IMR-90 (cell line): ENCODE data around the gene PUM2.

Experiments
- BHLHE40 ChIP-seq: fragments of 150-350 bp; IDR thresholded peaks from 2 replicates; pipeline ENCODE4 v1.6.1; 2016; ENCODE audit warnings: mild to moderate bottlenecking, low read depth, low read length
- CTCF ChIP-seq: conservative IDR thresholded peaks from 2 replicates; pipeline ENCODE4 v1.5.1; 2012; ENCODE audit warnings: mild to moderate bottlenecking, low read depth, low read length, improper control_type of control experiment
- POLR2A ChIP-seq: IDR thresholded peaks from 2 replicates; pipeline ENCODE4 v1.6.1; 2012; ENCODE audit warnings: mild to moderate bottlenecking, low read depth, low read length
- SMC3 ChIP-seq: fragments of 150-350 bp; IDR thresholded peaks from 2 replicates; pipeline ENCODE4 v1.6.1; 2016; ENCODE audit warnings: low read depth, mild to moderate bottlenecking, antibody characterized with exemption, low read length, moderate library complexity

GRCh38 chr2:20222014-20222768 lies 128.5 kb downstream of the PUM2 start:
- no peak for TF ChIP-seq BHLHE40
- no peak for TF ChIP-seq CTCF
- TF ChIP-seq POLR2A: no peak
- TF ChIP-seq SMC3: no peak
